HG03460 (cell line): ENCODE data around the gene MBTPS1.
A peak's percentile ranks its signal among the peaks of the same experiment; 100 is the strongest.

Experiments used
- ATAC-seq: cut with Tn5 transposase; IDR thresholded peaks from one replicate; pipeline ENCODE4 v1.9.1; 2021; ENCODE audit not compliant: unreplicated experiment

MBTPS1 gene

DNA sequence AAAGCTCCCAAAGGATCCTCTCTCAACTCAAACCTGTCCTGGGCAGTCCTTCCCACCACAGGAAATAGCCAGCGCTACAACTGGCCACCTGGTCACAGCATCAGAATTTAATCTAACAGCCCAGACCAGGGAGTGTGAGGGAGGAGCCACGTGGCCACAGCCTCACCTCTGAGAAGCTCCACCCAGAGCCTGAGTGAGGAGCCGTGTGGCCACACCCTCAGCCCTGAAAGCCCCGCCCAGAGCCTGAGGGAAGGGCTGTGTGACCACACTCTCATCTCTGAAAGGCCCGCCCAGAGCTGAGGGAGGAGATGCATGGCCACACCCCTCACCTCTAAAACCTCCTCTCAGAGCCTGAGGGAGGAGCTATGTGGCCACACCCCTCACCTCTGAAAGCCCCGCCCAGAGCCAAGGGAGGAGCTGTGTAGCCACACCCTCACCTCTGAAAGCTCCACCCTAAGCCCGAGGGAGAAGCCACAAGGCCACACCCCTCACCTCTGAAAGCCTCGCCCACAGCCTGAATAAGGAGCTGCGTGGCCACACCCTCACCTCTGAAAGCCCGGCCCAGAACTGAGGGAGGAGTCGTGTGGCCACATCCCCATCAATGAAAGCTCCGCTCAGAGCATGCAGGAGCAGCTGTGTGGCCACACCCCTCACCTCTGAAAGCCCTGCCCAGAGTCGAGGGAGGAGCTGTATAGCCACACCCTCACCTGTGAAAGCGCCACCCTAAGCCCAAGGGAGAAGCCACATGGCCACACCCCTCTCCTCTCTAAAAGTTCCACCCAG is 102.8 kb downstream of the MBTPS1 start:
- ATAC-seq = peak; percentile 82

DNA sequence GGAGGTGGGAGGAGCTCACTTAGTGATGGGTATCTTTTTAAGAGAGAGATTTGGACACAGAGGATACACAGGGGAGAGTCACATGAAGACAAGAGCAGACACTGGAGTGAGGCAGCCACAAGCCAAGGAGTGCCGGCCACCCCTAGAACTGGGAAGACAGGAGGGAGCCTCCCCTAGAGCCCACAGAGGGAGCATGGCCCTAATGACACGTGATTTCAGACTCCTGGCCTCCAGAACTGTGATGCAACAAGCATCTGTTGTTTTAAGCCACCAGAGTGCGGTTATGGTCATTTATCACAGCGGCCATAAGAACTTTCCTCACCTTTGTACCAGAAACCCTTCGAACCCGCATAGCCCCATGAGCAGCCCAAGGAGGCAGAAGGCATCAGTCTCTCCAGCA is 107.5 kb downstream of the MBTPS1 start:
- ATAC-seq = no peak

DNA sequence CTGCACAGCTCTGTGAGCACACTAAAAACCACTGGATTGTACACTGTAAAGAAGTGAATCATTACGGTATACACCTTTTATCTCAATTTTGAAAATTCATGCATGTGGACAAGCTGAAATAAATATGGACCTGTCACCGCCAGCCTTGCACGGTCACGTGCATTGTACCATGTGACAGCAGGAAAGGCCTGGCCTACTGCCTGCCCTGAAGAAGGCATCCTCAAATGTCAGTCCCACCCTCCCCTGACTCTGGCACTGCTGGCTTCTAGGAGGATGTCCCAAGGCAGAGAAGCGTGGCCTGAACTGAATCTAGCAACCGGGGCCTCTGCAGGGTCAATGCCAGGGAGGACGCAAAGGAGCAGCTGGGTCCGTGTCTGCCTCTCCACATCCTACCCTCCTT is 108.8 kb downstream of the MBTPS1 start:
- no peak for ATAC-seq

DNA sequence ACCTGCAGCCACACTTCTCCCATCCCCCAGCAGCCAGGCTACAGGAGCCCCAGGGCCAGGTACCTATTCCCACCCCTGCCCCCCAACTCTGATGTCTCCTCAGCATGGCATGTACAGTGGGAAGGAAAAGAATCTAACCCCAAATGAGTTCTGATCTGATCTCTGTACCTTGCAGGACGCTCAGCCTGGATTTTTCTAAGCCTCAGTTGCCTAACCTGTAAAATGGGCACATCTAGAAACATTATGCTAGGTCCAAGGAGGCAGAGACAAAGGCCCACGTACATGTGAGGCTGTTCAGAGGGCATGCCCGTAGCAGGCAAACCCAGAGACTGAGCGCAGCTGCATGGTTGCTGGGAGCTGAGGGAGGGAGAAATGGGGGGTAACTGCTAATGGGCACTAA is 109.2 kb downstream of the MBTPS1 start:
- ATAC-seq = no peak

DNA sequence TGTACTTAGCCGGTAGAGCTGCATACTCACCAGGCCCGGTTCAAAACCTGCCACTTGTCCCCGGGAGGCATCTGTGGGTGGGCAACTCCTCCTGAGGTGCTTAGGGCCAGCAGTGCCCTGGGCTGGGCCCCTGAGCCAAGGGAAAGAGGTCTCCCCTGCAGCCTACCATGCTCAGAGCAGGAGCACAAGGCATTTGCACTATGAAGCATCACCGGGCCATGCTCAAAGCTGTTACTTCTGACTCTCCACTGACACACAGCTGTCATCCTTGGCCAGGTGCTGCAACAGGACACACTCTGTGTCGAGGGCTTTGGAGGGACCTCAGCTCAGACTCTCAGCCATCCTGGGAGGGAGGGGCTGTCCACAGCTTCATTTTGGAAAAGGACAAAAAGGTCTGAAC is 111.4 kb downstream of the MBTPS1 start:
- no peak for ATAC-seq

DNA sequence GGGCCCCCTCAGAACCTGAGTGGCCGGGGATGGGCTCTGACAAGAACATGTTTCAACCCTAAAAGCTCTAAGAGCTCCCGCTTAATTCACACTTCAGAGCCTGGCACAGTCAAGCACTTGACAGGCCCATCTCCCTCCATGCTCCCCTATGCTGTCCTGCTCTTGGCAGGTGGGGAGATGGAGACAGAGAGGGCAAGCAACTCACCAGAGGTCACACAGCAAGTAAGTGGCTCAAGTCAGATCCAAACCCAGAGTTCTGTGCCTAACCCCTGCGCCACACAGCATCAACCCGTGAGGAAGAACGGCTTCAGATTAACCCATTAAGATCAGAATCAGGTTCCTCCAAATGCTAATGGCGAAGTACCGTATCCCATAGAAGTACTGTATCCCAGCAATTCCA is 112.3 kb downstream of the MBTPS1 start:
- no peak for ATAC-seq
